Left ventricle myocardium superior (tissue), 1 donor: ENCODE results near the gene UBASH3B. TPM values are rescaled to one million over a fixed set of nuclear protein-coding genes. Genes with fewer than 3 reads are reported as not detected.

Experiments used
- ATAC-seq: fragments of 200-7000 bp; cut with Tn5 transposase; one replicate; pipeline ENCODE4 v1.9.1; 2020; ENCODE audit warnings: mild to moderate bottlenecking, moderate library complexity
- DNase-seq: peaks from one replicate; pipeline ENCODE4 v3.0.0-alpha.2; 2020
- intact Hi-C: fragments of 100-400 bp; cut with micrococcal nuclease; formaldehyde crosslinking; loops from one replicate; pipeline ENCODE4 v1.11.0; 2022
- total RNA-seq: library from RNA; stranded (reverse); fragmentation: NEBNext Ultra II Directional; extraction: Animal tissue kit (Norgen Biotek cat#: 25700); gene quantifications from one replicate; pipeline ENCODE4 v1.2.1, GENCODE V29; 2021
- donor health status: DM: no; HTN: yes; CAD: no; lungs with severe emphysema.

Gene UBASH3B
- total RNA-seq, 1 donor from 2014 or later = 1.0 TPM

DNA sequence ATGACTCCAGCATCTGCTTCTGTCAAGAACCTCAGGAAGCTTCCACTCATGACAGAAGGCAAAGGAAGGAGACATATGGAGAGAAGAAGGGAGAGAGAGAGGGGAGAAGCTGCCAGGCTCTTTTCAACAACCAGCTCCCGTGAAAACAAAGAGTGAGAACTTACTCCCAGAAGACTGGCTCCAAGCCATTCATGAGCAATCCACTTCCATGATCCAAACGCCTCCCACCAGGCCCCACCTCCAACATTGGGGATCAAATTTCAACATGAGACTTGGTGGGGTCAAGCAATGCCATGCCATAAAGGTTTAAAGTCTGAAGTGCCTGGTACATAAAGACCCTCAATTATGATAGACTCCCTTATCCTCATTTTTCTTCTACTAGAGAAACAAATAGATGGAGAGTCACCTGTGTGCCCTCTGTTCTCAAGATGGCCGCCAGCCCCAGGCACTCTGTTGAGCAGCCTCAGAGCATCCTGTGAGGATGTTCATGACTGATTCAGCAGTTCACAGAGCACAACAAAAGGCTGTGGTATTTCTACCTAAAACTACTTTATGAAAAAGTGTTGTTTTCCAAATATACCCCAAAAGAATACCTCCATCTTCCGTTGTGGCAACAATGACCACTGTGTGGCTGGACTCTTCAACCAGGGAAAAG, 113.7 kb downstream of the UBASH3B start:
- no peak for ATAC-seq
- no peak for DNase-seq
- intact Hi-C loops = no loop called here

DNA sequence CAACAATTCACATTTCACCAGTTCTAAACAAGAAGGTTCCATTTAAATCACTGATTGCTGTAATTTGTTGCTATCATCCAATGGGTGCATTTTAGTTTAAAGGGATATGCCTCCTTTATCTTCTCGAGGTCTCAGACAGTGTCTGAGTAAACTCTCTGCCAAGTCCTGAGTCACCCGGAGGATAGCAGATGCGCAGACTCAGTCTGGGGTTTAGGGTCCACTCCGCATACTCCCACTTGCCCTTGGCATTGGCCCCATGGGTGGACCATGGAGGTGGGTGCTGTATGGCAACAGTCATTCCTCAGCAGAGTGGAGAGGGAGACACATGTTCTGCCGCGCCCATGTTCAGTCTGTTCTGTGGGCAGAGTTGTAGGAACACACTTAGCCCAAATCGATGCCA, 117.4 kb downstream of the UBASH3B start:
- ATAC-seq = no peak
- intact Hi-C loops = no loop called here

DNA sequence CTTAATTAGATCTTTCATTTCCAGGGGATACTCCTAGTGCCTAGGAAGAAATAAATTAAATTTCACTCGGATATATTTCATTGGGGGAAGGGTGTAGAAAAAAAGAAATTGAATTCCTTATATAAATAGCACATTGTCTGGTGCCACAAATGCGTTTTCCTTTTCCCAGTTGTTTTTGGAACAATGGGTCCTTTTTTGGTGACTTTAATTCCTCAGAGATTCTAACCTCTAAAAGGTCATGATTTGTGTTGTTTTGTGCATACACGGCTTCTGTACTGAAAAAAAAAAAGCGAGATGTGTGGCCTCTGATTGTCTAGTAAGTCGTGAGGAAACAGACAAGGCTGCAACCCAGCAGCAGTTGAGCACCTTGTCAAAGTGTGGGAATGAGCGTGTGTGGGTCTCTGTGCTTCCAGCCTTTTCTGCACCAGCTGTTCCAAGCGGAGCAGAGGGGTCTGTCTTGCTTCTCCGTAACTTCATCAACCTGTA, 118.3 kb downstream of the UBASH3B start:
- DNase-seq (no peak), ATAC-seq (no peak)
- intact Hi-C loops = no loop called here

More for the DNA sequence above, 117.4 kb downstream of the UBASH3B start:
- DNase-seq = no peak

GRCh38 chr11:122775675-122776271, 120.3 kb downstream of the UBASH3B start:
- intact Hi-C loops = no loop called here
- DNase-seq (no peak), ATAC-seq (no peak)

- intact Hi-C loops = no loop called here
These were observed 121.0 kb downstream of the UBASH3B start for GRCh38 chr11:122776546-122776945.

DNA sequence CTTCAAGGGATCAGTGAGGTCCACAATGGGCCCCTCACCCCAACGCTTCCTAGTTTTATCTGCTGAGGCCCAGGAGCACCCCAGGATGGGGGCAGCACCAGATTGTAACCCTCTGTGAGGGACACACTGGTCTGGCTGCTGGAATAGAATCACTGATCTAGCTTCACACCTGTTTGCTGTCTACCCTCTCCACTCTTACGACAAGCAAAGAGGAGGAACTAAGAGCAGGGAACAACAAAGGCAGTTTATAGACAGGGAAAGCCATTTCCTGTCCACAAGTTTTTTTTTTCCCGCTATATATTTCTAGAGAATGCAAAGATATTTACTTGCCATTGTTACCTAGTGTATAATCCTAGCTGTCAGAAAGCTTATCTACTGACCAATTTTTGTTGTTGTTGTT, 121.8 kb downstream of the UBASH3B start:
- DNase-seq (no peak), ATAC-seq (no peak)
- intact Hi-C loops = no loop called here

More at GRCh38 chr11:122776546-122776945, 121.0 kb downstream of the UBASH3B start:
- ATAC-seq = no peak
- no peak for DNase-seq

DNA sequence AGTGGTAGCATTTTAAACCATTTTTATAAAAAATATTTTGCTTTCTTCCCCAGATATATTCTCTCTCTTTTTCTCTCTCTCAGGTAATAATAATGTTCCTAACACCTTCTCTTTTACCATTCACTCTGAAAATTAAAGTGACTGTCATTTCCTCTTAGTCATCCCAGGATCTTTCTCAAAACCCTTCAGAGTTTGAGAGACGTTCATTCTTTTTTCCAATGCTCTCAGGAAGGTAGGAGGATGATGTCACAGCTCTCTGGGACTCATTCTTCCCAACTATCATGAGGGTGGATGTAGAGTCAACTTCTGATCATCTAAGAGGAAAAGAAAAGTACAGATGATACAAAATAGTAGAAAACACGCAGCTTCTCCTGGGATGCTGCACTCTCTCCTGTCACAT, 122.6 kb downstream of the UBASH3B start:
- intact Hi-C loops = no loop called here
- no peak for ATAC-seq
- DNase-seq = no peak

DNA sequence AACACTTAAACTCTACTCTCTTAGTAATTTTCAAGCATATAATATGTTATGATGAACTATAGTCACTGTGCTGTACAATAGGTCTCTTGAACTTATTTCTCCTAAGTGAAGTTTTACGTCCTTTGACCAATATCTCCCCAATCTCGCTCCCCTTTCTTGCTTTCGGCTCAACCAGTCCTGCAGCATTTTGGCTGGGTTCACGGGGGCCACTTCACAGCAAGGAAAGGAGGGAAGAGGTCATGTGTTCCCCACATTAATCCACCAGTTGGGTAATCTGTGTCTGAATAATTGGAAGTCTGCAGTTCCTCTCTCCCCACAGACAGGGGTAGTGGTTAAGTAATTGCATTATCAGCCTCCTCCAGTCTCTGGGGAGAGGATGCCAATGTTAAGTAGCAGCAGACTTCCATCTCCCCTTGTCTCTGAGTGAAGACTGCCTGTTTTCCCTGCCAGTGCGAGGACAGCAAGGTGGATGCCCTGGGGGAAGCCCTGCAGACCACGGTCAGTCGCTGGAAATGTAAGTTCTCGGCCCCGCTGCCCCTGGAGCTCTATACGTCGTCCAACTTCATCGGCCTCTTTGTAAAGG, 123.6 kb downstream of the UBASH3B start:
- intact Hi-C loops = no loop called here
- DNase-seq = no peak
- ATAC-seq = no peak

DNA sequence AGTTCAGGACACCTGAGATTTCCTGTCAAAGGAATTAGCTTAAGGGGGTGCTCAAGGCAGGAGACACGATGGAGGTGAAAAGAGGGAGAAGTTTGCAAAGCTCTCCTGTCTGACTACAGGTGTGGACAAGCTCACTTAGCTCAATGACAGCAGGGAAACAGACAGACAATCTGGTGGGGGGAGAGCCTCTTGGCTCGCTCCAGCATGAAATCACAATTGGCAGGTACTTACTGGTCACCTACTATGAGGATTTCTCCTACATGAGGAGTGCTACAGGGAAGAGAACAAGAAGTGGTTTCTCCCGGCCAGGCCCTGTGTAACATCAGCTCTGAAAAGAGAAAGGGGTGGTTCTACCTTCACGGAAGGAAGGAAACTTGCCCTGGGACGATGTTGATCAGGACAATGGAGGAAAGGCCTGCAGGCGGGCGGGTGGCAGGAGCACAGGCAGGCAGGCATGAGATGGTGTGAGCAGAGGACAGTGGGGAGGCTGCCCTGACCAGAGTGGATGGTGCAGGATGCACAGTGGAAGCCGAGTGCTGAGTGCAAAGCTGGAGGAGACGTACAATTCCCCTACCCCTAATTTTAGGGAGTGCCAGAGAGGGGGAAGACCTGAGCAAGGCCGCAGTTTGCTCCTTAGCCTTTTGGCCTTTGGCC, 124.9 kb downstream of the UBASH3B start:
- intact Hi-C loops = loop anchor here (5.0 kb wide), 1 partner anchor 148 kb away; no protein-coding TSS in a partner anchor
- ATAC-seq (no peak), DNase-seq (no peak)

DNA sequence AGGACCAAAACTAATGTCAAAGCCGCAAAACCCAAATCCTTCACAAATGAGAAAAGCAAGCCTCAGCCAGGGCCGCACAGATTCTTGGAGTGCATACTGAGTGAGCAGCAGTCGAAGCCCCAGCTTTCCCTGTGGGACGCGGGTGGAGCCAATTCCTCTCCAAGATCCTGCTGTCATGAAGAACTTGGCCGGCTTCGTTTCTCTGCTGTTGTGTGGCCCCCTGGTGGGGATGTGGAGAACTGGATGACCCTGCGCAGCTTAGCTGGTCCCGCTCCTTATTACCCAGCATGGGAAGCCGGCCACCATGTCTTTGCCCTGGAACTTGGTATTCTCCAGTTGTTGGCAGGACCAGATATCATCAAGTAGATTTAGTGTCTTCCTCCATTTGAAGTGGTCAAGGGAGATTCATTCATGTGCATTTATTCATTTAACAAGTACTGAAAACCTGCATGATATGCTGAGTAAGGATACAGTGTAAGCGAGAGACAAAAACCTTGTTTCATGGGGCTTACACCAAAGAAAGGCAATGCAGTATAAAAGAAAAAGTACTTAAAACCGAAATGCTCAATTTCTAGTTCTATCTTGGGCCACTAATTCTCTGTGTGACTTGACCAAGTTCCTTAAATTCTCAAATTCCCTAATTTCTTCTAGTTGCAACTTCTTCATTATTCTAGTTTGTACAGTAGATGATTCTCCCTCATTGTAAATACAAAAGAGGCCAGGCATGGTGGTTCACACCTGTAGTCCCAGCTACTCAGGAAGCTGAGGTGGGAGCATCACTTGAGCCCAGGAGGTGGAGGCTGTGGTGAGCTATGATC, 126.1 kb downstream of the UBASH3B start:
- intact Hi-C loops = loop anchor here (5.0 kb wide), 1 partner anchor 149 kb away; no protein-coding TSS in a partner anchor
- peak; percentile 88 for DNase-seq

DNA sequence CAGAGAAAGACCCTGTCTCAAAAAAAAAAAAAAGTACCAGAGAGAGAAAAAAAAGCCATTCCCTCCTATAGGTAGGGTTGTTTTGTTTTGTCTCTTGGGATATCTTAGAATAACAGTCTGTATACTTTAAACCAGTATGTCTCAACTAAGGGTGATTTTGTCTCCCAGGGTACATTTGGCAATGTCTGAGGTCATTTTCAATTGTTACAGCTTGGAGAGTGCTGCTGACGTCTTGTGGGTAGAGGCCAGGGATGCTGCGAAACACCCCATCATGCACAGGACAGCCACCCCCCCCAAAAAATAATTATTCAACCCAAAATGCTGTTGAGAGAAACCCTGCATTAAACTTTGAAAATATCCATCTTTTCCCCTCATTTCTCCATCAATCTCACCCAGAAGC, 126.7 kb downstream of the UBASH3B start:
- intact Hi-C loops = loop anchor here (5.0 kb wide), 1 partner anchor 150 kb away; no protein-coding TSS in a partner anchor
- ATAC-seq = no peak

More for the DNA sequence above, 126.1 kb downstream of the UBASH3B start:
- peak; percentile 98 for ATAC-seq

DNA sequence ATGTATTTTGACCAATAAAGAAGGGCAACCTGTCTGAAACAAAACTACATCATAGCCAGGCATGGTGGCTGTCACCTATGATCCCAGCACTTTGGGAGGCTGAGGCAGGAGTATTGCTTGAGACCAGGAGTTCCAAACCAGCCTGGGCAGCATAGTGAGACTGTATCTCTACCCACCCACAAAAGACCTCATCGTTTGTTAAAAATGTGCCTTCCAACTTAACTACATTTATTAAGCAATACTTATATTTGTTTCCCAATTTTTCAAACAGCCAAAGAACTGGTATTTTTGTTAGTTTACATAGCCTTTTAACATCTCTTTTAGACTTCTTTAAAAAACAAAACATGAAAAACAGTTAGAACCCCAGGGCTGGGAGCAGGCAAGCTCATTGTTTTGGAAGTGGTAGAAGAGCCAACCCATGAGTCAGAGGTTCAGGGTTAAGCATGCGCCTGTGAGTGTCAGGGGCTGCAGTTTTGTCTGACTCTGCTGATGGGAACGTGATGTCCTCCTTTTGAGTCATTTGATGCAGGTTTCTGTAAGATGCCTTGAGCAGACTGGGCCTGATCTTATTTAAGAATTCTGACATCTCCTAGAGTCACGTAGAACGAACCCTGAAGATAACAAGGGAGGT, 128.9 kb downstream of the UBASH3B start:
- no peak for DNase-seq
- ATAC-seq = no peak
- intact Hi-C loops = loop anchor here (5.0 kb wide), 1 partner anchor 152 kb away; no protein-coding TSS in a partner anchor

More for the DNA sequence above, 126.7 kb downstream of the UBASH3B start:
- no peak for DNase-seq

- no peak for ATAC-seq
- intact Hi-C loops = no loop called here
These were observed 129.6 kb downstream of the UBASH3B start for GRCh38 chr11:122785031-122785541.

DNA sequence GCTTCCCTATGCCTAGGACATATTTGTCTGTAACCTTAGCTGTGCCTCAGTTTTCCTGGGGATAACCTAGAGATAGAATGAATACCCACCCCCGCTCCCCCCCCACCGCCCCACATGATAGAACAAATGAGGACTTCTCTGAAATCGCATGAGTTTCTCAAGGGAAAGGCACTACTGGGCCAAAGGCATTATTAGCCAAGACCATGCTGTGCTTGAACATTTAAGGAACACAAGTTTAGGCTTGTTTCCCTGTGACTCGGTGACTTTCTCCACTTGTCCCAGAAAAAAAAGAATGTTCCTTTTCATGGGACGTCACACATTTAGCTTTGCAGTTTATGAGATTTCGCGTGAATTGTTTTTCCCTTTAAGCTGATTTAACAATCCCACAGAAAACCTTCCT, 131.4 kb downstream of the UBASH3B start:
- DNase-seq (no peak), ATAC-seq (no peak)
- intact Hi-C loops = no loop called here

More at GRCh38 chr11:122785031-122785541, 129.6 kb downstream of the UBASH3B start:
- DNase-seq = no peak

DNA sequence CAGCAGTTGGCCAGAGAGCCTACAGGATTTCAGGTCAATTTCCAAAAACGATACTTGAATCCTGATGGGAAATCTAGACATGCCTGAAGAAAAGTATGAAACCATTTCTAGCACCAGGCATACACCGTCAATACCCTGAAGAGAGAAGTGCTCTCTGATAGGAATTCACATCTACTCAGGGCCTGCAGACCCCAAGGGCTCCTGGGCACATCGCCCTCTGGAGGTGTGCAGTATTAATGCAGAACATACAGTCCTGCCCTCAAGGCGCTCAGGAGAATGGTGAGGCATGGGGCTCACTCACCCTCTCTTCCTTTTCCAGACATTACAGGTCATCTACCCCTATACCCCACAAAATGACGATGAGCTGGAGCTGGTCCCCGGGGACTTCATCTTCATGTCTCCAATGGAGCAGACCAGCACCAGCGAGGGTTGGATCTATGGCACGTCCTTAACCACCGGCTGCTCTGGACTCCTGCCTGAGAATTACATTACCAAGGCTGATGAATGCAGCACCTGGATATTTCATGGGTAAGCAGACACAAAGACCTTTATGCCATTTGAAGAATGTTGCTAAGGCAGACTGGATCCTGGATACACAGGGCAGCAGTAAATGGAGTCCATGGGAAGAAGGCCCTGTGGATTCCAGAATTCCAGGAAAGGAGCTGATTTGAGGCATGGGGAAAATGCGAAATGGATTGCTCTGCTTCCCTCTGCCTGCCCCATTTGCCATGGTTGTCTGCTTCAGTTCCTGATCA, 133.4 kb downstream of the UBASH3B start:
- no peak for DNase-seq
- no peak for ATAC-seq
- intact Hi-C loops = no loop called here

- DNase-seq = no peak
- intact Hi-C loops = no loop called here
- ATAC-seq = no peak
These were observed 134.4 kb downstream of the UBASH3B start for GRCh38 chr11:122789907-122790306.

- DNase-seq = no peak
- intact Hi-C loops = no loop called here
- ATAC-seq = no peak
These were observed 135.9 kb downstream of the UBASH3B start for GRCh38 chr11:122791411-122791810.

GRCh38 chr11:122791836-122792235, 136.3 kb downstream of the UBASH3B start:
- intact Hi-C loops = no loop called here
- DNase-seq = no peak
- no peak for ATAC-seq
